Measurements from ENCODE around the gene USP7. TPM values are rescaled to one million over a fixed set of nuclear protein-coding genes. Genes with fewer than 3 reads are reported as not detected.

Gene USP7
- polyA plus RNA-seq, 1 experiment: 17.2 TPM

DNA sequence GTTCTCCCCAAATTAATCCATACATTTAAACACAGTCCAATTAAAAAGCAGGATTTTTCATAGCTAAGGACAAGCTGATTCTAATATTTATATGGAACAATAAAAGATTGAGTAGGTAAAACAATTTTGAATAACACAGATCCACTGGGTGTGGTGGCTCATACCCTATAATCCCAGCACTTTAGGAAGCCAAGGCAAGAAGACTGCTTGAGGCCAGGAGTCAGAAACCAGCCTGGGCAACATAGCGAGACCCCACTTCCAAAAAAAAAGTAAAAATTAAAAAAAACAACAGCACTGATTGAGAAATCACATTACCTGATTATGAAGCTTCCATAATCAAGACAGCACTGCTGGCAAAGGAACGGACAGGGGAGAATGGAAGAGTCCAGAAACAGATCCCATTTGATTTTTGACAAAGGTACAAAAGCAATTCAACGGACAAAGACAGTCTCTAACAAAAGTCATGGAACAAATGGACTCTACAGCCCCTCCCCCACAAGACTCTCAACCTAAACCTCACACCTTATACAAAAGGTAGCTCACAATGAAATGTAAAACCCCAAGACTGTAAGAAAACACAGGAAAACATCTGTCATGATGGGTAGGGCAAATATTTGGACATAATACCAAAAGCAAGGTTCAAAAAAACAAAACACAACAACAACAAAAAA lies 17.9 kb downstream of the USP7 start:
- Histone ChIP-seq H3K4me3 (ENCODE audit: low read depth, low read length) (no peak overlapping the region), H3K36me3 (ENCODE audit: control insufficient read depth, insufficient read depth, low read length) (no peaks in the 10 kb centered on the region; the same call in 1 of the 2 replicates), H3K27me3 (ENCODE audit: control insufficient read depth, insufficient read depth, low read length) (no peaks in the 10 kb centered on the region)
- POLR2A ChIA-PET: no interaction called here
- CTCF ChIA-PET: no interaction called here
- TF ChIP-seq, protein P1, sequence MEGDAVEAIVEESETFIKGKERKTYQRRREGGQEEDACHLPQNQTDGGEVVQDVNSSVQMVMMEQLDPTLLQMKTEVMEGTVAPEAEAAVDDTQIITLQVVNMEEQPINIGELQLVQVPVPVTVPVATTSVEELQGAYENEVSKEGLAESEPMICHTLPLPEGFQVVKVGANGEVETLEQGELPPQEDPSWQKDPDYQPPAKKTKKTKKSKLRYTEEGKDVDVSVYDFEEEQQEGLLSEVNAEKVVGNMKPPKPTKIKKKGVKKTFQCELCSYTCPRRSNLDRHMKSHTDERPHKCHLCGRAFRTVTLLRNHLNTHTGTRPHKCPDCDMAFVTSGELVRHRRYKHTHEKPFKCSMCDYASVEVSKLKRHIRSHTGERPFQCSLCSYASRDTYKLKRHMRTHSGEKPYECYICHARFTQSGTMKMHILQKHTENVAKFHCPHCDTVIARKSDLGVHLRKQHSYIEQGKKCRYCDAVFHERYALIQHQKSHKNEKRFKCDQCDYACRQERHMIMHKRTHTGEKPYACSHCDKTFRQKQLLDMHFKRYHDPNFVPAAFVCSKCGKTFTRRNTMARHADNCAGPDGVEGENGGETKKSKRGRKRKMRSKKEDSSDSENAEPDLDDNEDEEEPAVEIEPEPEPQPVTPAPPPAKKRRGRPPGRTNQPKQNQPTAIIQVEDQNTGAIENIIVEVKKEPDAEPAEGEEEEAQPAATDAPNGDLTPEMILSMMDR (IDR thresholded peaks at IDR 0.05; ENCODE audit: insufficient read depth, low read depth, low read length): no peak
- DNase-seq (ENCODE audit: low read depth): no peak

DNA sequence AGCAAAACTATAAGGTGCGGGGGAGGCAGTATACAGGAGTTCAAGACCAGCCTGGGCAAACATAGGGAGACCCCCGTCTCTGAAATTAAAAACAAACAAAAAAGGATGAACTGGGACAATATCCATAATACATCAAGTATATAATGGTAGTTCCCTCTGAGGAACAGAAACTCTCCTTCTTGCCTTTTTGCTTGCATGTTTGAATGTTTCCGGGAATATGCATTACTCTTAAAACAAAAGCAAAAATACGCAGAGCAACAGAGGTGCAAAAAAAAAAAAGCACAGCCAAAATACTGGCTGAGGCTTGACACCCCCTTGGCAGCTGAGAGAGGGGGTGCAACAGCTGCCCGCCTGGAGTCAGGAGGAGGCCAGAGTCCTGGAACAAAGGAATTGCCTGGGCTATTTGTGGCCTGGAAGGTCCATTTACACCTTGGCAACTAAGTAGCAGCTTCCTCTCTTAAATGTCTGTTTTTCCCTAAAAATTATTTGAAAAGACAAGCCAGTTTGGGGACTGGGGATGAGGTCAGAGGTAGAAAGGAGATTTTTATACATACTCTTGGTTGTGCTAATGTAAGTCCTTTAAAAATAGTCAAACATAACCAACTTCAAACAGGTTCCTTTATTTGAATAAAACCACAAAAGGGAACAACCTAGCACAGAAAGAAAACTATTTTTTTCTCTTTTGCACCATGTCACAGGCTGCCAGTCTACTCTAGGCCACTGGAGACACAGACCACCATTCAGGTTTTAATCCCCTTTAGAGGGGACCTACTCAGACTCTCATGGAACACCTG lies 19.5 kb downstream of the USP7 start:
- ChIA-PET POLR2A (no interaction called here), CTCF (no interaction called here)
- TF ChIP-seq, protein P1 (IDR thresholded peaks at IDR 0.05; ENCODE audit: insufficient read depth, low read depth, low read length): no peak
- DNase-seq (ENCODE audit: low read depth): no peak
- Histone ChIP-seq H3K27me3 (ENCODE audit: control insufficient read depth, insufficient read depth, low read length) (no peaks in the 10 kb centered on the region), H3K4me3 (ENCODE audit: low read depth, low read length) (no peak overlapping the region), H3K36me3 (ENCODE audit: control insufficient read depth, insufficient read depth, low read length) (no peaks in the 10 kb centered on the region; the same call in 1 of the 2 replicates)

DNA sequence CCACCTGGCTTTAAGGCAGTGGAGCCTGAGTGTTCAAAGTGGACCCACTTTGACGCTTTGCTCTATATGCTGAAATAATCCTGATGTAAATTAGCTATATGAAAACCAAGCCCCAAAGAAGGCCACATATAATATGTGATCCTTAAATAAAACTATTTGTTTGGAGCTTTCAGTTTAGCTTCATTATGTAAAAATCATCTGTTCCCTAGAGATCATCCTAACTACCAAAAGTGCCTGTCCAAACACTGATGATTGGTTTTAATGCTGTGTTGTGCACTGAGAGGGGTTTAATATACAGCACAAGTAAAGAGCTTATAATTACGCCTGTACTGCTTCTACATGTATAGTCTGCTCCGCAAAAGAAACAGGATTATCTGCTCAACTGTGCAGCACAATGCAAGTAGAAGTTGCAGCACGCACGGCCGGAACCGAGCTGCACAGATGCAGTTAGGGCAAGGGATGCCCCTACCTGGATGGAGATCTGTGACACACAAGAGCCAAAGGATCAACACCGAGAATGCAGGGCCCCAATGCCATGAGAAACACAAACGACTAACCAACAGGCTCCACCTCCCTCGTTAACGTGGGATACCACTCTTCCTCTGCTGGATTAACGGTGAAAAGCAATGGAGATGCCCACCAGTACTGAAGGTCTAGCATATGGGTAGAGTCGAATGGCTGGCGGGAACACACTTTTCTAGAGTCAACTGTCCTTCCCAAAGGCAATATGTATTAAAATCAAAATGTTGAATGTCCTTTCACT lies 20.5 kb downstream of the USP7 start:
- TF ChIP-seq, protein P1 (IDR thresholded peaks at IDR 0.05; ENCODE audit: insufficient read depth, low read depth, low read length): no peak
- no peak for DNase-seq (ENCODE audit: low read depth)

DNA sequence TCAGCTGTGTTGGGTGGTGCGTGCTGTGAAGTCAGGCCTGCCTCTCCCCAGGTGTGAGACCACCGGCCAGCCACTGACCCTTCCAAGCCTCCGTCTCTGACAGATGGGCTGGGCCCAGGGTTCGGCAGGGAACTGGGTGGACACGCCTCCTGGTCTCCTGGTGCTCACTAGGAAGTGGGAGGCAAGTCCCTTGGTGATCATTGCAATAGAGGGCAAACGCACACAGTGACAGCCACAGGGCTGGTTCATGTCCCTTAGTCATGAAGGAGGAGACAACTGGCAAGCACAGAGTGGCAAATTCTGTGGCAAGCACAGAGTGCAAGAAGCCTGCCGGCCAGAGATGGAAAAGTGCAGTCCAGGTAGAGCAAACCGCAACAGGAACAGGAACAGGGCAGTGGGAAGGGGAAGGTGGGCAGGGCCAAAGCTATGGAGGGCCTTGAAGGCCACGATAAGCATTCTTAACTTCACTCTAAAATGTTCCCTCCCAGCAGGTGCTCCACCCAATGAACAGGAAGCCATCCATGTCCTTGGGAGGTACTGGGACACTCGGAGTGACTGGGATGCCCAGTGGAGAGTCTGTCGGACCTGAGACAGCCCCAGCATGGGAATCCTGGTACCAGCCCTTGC lies 21.9 kb downstream of the USP7 start:
- Histone ChIP-seq H3K4me3 (ENCODE audit: low read depth, low read length) (no peak overlapping the region), H3K27me3 (ENCODE audit: control insufficient read depth, insufficient read depth, low read length) (no peaks in the 10 kb centered on the region), H3K36me3 (ENCODE audit: control insufficient read depth, insufficient read depth, low read length) (no peaks in the 10 kb centered on the region; the same call in 1 of the 2 replicates)
- no peak for DNase-seq (ENCODE audit: low read depth)
- TF ChIP-seq, protein P1 (IDR thresholded peaks at IDR 0.05; ENCODE audit: insufficient read depth, low read depth, low read length): no peak
- ChIA-PET POLR2A (no interaction called here), CTCF (interaction anchor here (0.9 kb wide), 1 partner anchor 75 kb away, joined by 3 read pairs; no protein-coding TSS in a partner anchor)

More for the DNA sequence above, 20.5 kb downstream of the USP7 start:
- Histone ChIP-seq H3K27me3 (ENCODE audit: control insufficient read depth, insufficient read depth, low read length) (no peaks in the 10 kb centered on the region), H3K36me3 (ENCODE audit: control insufficient read depth, insufficient read depth, low read length) (no peaks in the 10 kb centered on the region; the same call in 1 of the 2 replicates), H3K4me3 (ENCODE audit: low read depth, low read length) (no peak overlapping the region)
- POLR2A ChIA-PET: no interaction called here
- CTCF ChIA-PET: interaction anchor here (0.9 kb wide), 1 partner anchor 73 kb away, joined by 3 read pairs; no protein-coding TSS in a partner anchor
